GM12865 (cell line): ENCODE data around the gene CADM2.

Experiments used
- DNase-seq: peaks from one replicate; pipeline ENCODE4 v3.0.0; 2010; ENCODE audit warnings: low read depth
- H3K4me3 ChIP-seq: 2 replicates; pipeline ENCODE4 v1.5.1; 2011; ENCODE audit warnings: mild to moderate bottlenecking, low read depth, low read length, control low read depth
- CTCF ChIP-seq: IDR thresholded peaks from 2 replicates; pipeline ENCODE4 v1.5.1; 2011; ENCODE audit warnings: low read length, control low read depth, low read depth, inconsistent platforms; ENCODE audit not compliant: insufficient read depth; ENCODE audit errors: missing control alignments

The CADM2 gene

GRCh38 chr3:84998545-84998944, 39.8 kb downstream of the CADM2 start:
- no peak overlapping the region for H3K4me3 ChIP-seq
- TF ChIP-seq CTCF, result no peak
- no peak for DNase-seq

GRCh38 chr3:85003479-85003878, 44.7 kb downstream of the CADM2 start:
- no peak overlapping the region for H3K4me3 ChIP-seq
- DNase-seq, result no peak
- TF ChIP-seq CTCF, result no peak

GRCh38 chr3:85004147-85004546, 45.4 kb downstream of the CADM2 start:
- no peak for TF ChIP-seq CTCF

GRCh38 chr3:85005946-85006345, 47.2 kb downstream of the CADM2 start:
- no peak overlapping the region for H3K4me3 ChIP-seq
- DNase-seq, result no peak
- no peak for TF ChIP-seq CTCF

More at GRCh38 chr3:85004147-85004546, 45.4 kb downstream of the CADM2 start:
- DNase-seq, result no peak
- H3K4me3 ChIP-seq, result no peak overlapping the region

GRCh38 chr3:85007195-85008094, 48.7 kb downstream of the CADM2 start:
- DNase-seq, result no peak
- no peak for TF ChIP-seq CTCF
- H3K4me3 ChIP-seq, result no peak overlapping the region

DNA sequence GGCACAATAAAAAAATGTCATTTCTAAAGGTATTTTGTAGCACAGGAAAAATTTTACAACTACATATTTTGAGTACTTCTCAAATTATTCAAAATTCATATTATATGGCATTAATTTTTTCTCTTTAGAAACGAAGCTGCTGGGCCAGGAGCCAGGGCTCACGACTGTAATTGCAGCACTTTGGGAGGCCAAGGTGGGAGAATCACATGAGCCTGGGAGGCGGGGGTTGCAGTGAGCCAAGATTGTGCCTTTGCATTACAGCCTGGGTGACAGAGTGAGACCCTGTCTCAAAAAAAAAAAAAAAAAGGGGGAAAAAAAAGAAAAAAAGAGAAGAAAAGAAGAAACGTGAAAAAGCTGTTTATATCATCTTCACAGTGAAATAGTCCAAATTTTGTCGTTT, 62.0 kb downstream of the CADM2 start:
- no peak overlapping the region for H3K4me3 ChIP-seq
- DNase-seq, result no peak
- no peak for TF ChIP-seq CTCF

GRCh38 chr3:85030052-85030451, 71.3 kb downstream of the CADM2 start:
- DNase-seq, result no peak
- TF ChIP-seq CTCF, result no peak
- no peak overlapping the region for H3K4me3 ChIP-seq
